Right lung (tissue), 5 donors: ENCODE measurements around the gene FMOD. TPM values are rescaled to one million over a fixed set of nuclear protein-coding genes. Genes with fewer than 3 reads are reported as not detected.
"Not testable (repeated sequence)": the region's sequence is repeated elsewhere in the genome, so short reads cannot be mapped to it uniquely, and the experiment has no call there.

Source experiments
- DNase-seq, 2 donors: peaks; one replicate each; pipeline ENCODE4 v3.0.0-alpha.2; 2013
- polyA plus RNA-seq, 5 donors: library from polyadenylated mRNA; unstranded; fragments of 120-200 nt; gene quantifications; one replicate each; pipeline versions ENCODE4 v1.2.1 to v1.2.3, GENCODE V29; 2013; ENCODE audit warnings: inconsistent platforms in 1 of 5, low replicate concordance in 1 of 5; ENCODE audit not compliant: insufficient read length in 5 of 5, insufficient read depth in 1 of 5

The FMOD gene
- polyA plus RNA-seq, 5 donors: 72.7 to 101 (median 81.1) TPM

- no peak for DNase-seq
Measured at GRCh38 chr1:203307641-203308126, 43.2 kb downstream of the FMOD start.

GRCh38 chr1:203306965-203307541, 43.9 kb downstream of the FMOD start:
- DNase-seq: no peak

- peak; percentile 81 to 82 for DNase-seq
Measured at GRCh38 chr1:203306089-203306964, 44.6 kb downstream of the FMOD start.

GRCh38 chr1:203305809-203306088, 45.2 kb downstream of the FMOD start:
- no peak for DNase-seq

GRCh38 chr1:203304919-203305808, 45.8 kb downstream of the FMOD start, which contains the start of gene BTG2:
Gene BTG2 (plus strand): TSS chr1:203305519. CDS start chr1:203305607, 88 bp downstream.
- DNase-seq: peak; percentile 91 to 92

GRCh38 chr1:203304391-203304918, 46.5 kb downstream of the FMOD start:
- DNase-seq: no peak

GRCh38 chr1:203302894-203303293, 48.0 kb downstream of the FMOD start:
- no peak for DNase-seq

- DNase-seq: no peak
Measured at GRCh38 chr1:203302456-203302855, 48.5 kb downstream of the FMOD start.

GRCh38 chr1:203301331-203301668, 49.6 kb downstream of the FMOD start:
- DNase-seq: no peak

GRCh38 chr1:203300441-203301330, 50.2 kb downstream of the FMOD start:
- no peak for DNase-seq

GRCh38 chr1:203299719-203300429, 51.0 kb downstream of the FMOD start:
- DNase-seq: not testable (repeated sequence)

- no peak for DNase-seq
Measured at GRCh38 chr1:203299169-203299568, 51.8 kb downstream of the FMOD start.

- peak in 1 of 2 donors; percentile 69 for DNase-seq
Measured at GRCh38 chr1:203296460-203297073, 54.4 kb downstream of the FMOD start.

GRCh38 chr1:203295796-203296195, 55.1 kb downstream of the FMOD start:
- DNase-seq: no peak

GRCh38 chr1:203291201-203292096, 59.5 kb downstream of the FMOD start:
- no peak for DNase-seq
